Endometrium (tissue), 2 donors: ENCODE data around the gene YPEL2.

ENCODE experiments used
- FAIRE-seq: peaks from 2 replicates; lab custom pipeline; 2012; peaks lifted over from hg19 to GRCh38; lab: Jason Lieb, UNC
- donor health status: control.
- donor health status: control.

Gene YPEL2

GRCh38 chr17:59330053-59330942 is 1.2 kb upstream of the YPEL2 start:
- FAIRE-seq: no peak

- FAIRE-seq: no peak
Observed at GRCh38 chr17:59331929-59332748, 684 bp downstream of the YPEL2 start.

DNA sequence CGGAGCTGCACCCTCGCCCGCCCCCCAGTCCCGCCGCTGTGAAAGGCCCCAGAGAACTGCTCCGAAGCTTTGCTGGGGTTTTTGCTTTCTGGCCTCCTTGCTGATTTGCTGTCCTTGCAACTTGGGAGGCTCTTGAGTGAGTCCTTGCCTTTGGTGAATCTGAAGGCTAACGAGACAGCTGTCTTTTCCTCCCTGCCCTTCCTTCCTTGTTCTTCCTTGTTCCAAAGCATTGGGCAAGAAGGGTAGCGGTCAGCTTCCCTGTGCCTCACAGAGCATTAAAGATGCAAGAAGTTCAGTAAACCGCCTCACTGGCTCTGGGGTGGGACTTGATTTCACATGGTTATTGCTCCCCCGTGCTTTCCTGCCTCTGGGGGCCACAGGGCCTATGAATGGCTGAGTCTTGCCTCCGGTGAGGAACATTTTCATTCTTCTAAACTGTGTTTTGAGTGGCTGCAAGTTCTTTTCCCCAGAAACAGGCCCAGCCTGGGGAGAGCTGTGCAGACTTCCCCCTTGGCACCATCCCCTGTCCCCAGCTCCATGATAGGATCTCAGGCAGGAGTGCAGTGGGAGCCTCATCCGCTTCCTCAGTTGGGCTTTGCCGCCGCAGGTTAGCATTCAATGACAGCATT is 1.4 kb downstream of the YPEL2 start:
- FAIRE-seq: no peak

- no peak for FAIRE-seq
Observed at GRCh38 chr17:59333836-59334235, 2.4 kb downstream of the YPEL2 start.

DNA sequence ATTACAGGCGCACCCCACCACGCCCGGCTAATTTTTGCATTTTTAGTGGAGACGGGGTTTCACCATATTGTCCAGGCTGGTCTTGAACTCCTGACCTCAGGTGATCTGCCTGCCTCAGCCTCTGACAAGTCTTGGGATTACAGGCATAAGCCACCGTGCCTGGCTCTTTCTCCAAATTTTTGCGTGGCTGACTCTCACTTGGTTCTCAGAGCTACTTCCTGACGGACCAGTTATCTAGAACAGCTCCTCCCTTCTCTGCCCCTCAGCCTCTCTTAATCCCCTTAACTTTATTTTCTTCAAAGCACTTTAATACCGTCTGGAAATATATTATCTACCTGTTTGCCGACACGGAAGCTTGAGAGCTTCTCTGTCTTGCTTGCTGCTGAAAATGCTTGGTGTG is 4.2 kb downstream of the YPEL2 start:
- FAIRE-seq: no peak

- FAIRE-seq: no peak
Observed at GRCh38 chr17:59337741-59338299, 6.4 kb downstream of the YPEL2 start.

DNA sequence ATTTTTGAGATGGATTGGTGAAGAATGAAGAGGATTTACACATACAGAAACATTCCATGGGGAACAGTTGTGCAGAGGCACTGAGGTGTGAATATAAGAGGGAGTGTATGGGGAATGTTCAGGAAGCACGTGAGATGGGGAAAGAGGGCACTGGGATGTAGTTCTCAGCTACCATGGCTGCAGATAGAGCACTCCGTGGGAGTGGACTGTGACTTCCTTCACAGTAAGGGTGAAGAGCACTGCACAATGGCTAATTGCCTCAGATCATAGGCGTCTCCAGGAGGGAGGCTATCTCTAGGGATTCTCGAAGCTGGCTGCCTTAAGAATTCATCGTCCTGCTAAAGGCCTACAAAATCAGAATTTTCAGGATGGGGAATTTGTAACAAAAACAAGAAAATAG is 7.0 kb downstream of the YPEL2 start:
- FAIRE-seq: no peak

- no peak for FAIRE-seq
Observed at GRCh38 chr17:59341922-59342321, 10.5 kb downstream of the YPEL2 start.

DNA sequence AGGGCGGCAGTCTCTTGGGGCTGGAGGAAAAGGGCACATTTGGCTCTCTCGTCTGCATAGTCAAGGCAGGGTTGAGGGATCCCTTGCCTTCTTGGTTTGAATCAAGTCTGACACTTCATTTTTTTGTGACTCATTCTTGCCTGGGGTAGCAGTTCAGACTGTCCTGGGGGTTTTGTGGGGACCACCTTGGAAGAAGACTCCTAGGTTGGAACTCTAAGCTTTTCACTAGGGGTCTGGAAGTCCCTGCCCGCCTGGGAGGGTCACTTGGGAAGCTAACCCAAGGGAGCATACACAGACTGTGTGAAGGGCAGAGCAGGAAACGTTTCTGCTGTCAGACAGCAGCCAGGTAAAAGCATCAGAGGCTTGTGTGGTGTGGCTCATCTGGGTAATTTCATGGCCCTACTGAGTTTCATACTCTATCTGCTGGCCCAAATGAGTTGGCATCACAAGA is 11.3 kb downstream of the YPEL2 start:
- no peak for FAIRE-seq

GRCh38 chr17:59345476-59345875 is 14.0 kb downstream of the YPEL2 start:
- FAIRE-seq: no peak

DNA sequence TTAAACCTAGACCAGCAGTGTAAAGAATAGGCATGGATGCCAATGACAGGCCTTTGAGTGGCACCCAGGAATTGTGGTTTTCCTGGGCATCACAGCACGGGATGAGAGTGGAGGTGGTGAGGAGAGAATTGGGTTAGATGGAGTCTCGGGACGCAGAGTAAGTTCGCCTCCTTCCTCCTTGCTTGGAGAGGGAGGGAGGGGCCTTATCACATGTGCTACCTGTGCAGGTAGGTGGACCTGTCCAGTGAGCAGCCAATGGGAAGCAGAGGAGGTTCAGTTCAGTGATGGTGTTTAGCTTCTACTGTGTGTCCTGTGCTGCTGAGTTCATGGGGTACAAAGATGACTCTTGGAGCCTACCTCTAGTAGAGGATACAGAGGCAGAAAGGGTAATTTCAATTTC is 14.9 kb downstream of the YPEL2 start:
- FAIRE-seq: no peak

- FAIRE-seq: no peak
Observed at GRCh38 chr17:59346876-59347407, 15.5 kb downstream of the YPEL2 start.

DNA sequence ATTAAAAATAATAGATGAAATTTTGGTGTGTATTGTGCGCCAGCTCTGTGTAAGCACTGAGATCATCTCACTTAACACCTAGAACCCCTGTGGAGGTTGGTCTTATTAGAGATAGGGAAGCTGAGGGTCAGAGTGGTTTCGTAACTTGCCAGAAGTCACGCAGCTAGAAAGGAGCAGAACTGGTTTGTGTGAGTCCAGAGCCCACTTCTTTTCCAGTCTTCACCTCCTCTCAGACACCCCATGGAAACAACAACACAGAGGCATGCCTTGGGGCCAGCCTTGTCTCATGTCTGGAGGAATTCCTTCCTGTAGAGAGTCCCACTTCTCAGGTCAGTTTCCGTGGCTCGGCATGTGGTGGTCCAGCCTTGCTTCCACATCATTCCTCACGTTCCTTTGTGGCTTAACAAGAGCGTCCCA is 16.5 kb downstream of the YPEL2 start:
- no peak for FAIRE-seq

GRCh38 chr17:59349178-59349577 is 17.7 kb downstream of the YPEL2 start:
- no peak for FAIRE-seq

GRCh38 chr17:59353106-59353854 is 21.8 kb downstream of the YPEL2 start:
- no peak for FAIRE-seq

GRCh38 chr17:59353936-59354755 is 22.7 kb downstream of the YPEL2 start:
- no peak for FAIRE-seq

GRCh38 chr17:59355030-59355701 is 23.7 kb downstream of the YPEL2 start:
- FAIRE-seq: no peak

DNA sequence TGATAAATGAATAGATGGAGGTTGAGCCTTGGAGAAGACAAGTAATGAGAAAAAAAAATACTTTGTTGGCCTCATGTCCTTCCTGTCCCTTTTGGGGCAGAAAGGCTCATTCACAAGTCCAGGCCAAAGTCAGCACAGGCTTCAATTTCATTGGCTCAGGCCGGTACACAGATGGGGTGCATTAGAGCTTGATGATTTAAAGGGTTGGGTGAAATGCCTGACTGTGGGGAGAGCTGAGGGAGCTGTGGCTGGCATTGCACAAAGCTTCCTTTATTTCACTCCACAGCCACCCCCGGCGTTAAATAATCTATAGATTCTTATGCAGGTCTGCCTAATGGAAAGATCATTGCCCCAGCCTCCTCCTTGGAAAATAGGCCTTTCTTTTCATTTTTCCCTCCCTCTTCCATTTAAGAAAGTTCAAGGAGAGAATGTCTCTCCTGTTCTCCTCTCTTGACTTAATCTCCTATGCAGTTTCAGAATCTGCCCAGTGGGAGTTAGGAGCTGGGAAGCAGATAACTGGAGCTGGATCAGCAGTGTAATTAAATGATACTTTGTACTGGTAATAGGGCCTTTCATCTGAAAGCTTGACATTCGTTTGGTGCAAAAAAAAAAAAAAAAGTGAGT is 24.4 kb downstream of the YPEL2 start:
- FAIRE-seq: no peak

DNA sequence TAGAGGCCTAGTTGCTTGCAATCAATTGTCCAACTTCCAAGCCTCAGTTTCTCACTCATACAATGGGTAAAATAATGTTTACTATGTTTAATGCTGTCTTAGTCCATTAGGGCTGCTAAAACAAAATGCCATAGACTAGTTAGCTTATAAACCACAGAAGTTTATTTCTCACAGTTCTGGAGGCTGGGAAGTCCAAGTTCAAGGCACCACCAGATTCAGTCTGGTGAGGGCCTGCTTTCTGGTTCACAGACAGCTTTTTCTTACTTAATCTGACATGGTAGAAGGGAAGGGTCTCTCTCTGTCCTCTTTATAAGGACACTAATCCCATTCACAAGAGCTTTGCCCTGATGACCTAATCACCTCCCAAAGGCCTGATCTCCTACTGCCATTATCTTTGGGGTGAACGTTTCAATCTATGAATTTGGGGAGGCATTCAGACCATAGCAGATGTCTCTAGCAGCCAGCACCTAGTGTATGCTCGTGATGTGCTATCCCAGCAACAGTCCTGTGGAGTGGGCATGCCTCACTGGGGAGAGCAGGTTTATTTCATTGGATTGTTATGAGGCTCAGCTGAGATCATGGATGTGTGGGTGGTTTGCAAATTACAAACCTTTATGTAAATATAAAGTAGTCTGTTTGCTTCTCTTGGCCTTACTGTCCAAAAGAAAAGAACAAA is 25.2 kb downstream of the YPEL2 start:
- no peak for FAIRE-seq
